ENCODE results near the gene C1orf52. TPM values are rescaled to one million over a fixed set of nuclear protein-coding genes. Genes with fewer than 3 reads are reported as not detected.

Gene C1orf52
- total and polyA plus RNA-seq, 9 of the 15 experiments (the other 6 are each of a cell fraction or from before 2014, with no cell fraction given), result 17.0 to 38.5 (median 33.0) TPM

DNA sequence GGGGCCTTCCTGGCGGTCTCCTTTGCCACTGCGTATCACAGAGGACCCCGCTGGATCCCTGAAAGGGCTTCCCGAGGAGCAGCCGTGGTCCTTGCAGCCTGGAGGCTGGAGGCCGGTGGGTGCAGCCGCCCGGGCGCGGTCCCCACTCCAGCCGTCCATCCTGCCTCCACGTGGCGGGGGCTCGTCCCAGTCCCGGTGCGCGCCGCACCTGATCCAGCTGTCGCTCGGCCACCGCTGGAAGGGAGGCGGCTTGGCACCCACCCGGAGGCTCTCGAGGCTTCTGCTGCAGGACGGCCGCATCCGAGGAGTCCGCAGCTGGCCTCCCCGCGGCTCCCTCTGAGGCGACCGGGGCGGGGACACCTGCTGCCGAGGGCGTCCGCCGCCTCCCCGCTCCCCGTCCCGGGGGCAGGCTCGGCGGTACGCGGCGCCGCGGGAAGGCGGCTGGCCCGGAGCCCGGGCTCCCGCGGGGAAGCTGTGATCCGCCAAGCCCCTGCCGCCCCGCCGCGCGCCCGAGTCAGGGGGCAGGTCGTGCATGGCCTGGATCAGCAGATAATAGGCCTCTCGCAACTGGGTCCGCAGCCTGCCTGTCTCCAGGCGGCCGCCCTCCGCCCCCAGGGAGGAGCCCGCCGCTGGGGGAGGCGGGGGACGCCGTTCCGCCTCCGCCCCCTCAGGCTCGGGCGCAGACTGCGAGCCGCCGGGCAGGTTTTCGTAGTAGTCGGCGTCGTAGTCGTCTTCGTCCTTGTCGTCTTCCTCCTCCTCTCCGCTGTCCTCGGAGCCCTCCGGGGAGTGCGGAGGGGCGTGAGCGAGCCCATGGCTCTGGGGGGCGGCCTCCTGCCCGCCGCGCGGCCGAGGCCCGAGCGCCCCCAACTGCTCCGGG, 58.8 kb downstream of the C1orf52 start, which contains the start of gene SYDE2 (continued):
- TF ChIP-seq, protein P1, sequence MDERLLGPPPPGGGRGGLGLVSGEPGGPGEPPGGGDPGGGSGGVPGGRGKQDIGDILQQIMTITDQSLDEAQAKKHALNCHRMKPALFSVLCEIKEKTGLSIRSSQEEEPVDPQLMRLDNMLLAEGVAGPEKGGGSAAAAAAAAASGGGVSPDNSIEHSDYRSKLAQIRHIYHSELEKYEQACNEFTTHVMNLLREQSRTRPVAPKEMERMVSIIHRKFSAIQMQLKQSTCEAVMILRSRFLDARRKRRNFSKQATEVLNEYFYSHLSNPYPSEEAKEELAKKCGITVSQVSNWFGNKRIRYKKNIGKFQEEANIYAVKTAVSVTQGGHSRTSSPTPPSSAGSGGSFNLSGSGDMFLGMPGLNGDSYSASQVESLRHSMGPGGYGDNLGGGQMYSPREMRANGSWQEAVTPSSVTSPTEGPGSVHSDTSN (CRISPR knock-in tag; IDR thresholded peaks at IDR 0.05; ENCODE audit: low read depth), result 0 out of 2 replicates have a peak, but pooled peaks have one; percentile 56
- TF ChIP-seq, protein P1 (tag; conservative IDR thresholded peaks at IDR 0.05; ENCODE audit: low read depth), result no peak; the same call in 1 of the 2 replicates
- TF ChIP-seq, protein P2, sequence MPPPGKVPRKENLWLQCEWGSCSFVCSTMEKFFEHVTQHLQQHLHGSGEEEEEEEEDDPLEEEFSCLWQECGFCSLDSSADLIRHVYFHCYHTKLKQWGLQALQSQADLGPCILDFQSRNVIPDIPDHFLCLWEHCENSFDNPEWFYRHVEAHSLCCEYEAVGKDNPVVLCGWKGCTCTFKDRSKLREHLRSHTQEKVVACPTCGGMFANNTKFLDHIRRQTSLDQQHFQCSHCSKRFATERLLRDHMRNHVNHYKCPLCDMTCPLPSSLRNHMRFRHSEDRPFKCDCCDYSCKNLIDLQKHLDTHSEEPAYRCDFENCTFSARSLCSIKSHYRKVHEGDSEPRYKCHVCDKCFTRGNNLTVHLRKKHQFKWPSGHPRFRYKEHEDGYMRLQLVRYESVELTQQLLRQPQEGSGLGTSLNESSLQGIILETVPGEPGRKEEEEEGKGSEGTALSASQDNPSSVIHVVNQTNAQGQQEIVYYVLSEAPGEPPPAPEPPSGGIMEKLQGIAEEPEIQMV (tag; conservative IDR thresholded peaks at IDR 0.05; ENCODE audit: low read depth), result 0 out of 2 replicates have a peak, but pooled peaks have one; percentile 26
- TF ChIP-seq ZFP1 (CRISPR knock-in tag; IDR thresholded peaks at IDR 0.05) (no peak), ZEB2 (IDR thresholded peaks at IDR 0.05) (peak; percentile 6; the same call in 1 of the 2 replicates), FOXP1 (CRISPR knock-in tag; IDR thresholded peaks at IDR 0.05) (no peak), NFATC3 (IDR thresholded peaks at IDR 0.05) (no peak), FOS (IDR thresholded peaks at IDR 0.05; ENCODE audit: extremely low read depth, insufficient read length) (no peak), HDAC1 (IDR thresholded peaks at IDR 0.05) (peak in 1 of 2 experiments; percentile 71; a peak in 2 of 4 replicates), BACH1 (tag; IDR thresholded peaks at IDR 0.05) (no peak), RNF2 (IDR thresholded peaks at IDR 0.05) (no peak), STAT5B (CRISPR knock-in tag; IDR thresholded peaks at IDR 0.05) (no peak), HNRNPK (IDR thresholded peaks at IDR 0.05; ENCODE audit: low read depth, low read length, poor library complexity, severe bottlenecking) (no peak)
- TF ChIP-seq, protein P3, sequence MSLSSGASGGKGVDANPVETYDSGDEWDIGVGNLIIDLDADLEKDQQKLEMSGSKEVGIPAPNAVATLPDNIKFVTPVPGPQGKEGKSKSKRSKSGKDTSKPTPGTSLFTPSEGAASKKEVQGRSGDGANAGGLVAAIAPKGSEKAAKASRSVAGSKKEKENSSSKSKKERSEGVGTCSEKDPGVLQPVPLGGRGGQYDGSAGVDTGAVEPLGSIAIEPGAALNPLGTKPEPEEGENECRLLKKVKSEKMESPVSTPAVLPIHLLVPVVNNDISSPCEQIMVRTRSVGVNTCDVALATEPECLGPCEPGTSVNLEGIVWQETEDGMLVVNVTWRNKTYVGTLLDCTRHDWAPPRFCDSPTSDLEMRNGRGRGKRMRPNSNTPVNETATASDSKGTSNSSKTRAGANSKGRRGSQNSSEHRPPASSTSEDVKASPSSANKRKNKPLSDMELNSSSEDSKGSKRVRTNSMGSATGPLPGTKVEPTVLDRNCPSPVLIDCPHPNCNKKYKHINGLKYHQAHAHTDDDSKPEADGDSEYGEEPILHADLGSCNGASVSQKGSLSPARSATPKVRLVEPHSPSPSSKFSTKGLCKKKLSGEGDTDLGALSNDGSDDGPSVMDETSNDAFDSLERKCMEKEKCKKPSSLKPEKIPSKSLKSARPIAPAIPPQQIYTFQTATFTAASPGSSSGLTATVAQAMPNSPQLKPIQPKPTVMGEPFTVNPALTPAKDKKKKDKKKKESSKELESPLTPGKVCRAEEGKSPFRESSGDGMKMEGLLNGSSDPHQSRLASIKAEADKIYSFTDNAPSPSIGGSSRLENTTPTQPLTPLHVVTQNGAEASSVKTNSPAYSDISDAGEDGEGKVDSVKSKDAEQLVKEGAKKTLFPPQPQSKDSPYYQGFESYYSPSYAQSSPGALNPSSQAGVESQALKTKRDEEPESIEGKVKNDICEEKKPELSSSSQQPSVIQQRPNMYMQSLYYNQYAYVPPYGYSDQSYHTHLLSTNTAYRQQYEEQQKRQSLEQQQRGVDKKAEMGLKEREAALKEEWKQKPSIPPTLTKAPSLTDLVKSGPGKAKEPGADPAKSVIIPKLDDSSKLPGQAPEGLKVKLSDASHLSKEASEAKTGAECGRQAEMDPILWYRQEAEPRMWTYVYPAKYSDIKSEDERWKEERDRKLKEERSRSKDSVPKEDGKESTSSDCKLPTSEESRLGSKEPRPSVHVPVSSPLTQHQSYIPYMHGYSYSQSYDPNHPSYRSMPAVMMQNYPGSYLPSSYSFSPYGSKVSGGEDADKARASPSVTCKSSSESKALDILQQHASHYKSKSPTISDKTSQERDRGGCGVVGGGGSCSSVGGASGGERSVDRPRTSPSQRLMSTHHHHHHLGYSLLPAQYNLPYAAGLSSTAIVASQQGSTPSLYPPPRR (CRISPR knock-in tag; IDR thresholded peaks at IDR 0.05; ENCODE audit: borderline replicate concordance), result no peak
- TF ChIP-seq, protein P4, sequence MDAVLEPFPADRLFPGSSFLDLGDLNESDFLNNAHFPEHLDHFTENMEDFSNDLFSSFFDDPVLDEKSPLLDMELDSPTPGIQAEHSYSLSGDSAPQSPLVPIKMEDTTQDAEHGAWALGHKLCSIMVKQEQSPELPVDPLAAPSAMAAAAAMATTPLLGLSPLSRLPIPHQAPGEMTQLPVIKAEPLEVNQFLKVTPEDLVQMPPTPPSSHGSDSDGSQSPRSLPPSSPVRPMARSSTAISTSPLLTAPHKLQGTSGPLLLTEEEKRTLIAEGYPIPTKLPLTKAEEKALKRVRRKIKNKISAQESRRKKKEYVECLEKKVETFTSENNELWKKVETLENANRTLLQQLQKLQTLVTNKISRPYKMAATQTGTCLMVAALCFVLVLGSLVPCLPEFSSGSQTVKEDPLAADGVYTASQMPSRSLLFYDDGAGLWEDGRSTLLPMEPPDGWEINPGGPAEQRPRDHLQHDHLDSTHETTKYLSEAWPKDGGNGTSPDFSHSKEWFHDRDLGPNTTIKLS (IDR thresholded peaks at IDR 0.05; ENCODE audit: borderline replicate concordance, low read depth), result 0 out of 2 replicates have a peak, but pooled peaks have one; percentile 50
